Measurements from ENCODE around the gene TRPV4.

TRPV4 gene

GRCh38 chr12:109752117-109753053 is 80.8 kb downstream of the TRPV4 start:
- H3K36me3 ChIP-seq (ENCODE audit: control insufficient read depth, insufficient read depth, low read length, severe bottlenecking) = no peaks in the 10 kb centered on the region
- H3K9ac ChIP-seq (ENCODE audit: low read length) = no peak overlapping the region
- H3K9me3 ChIP-seq (ENCODE audit: control insufficient read depth, low read length) = peaks cover 47% of the 10 kb centered on the region
- H3K27me3 ChIP-seq (replicated peaks; ENCODE audit: control insufficient read depth, insufficient read depth, low read length) = peaks cover 22% of the 10 kb centered on the region
- H3K4me3 ChIP-seq (ENCODE audit: low read length) = no peak overlapping the region
- DNase-seq (ENCODE audit: low read depth) = no peak
- H3K4me1 ChIP-seq (ENCODE audit: control insufficient read depth, insufficient read depth, low read length) = no peaks in the 10 kb centered on the region

GRCh38 chr12:109744986-109745942 is 87.9 kb downstream of the TRPV4 start:
- Histone ChIP-seq H3K27me3 (replicated peaks; ENCODE audit: control insufficient read depth, insufficient read depth, low read length) (peaks cover 16% of the 10 kb centered on the region), H3K9ac (ENCODE audit: low read length) (no peak overlapping the region), H3K9me3 (ENCODE audit: control insufficient read depth, low read length) (peaks cover 9% of the 10 kb centered on the region), H3K4me1 (ENCODE audit: control insufficient read depth, insufficient read depth, low read length) (no peaks in the 10 kb centered on the region), H3K4me3 (ENCODE audit: low read length) (no peak overlapping the region), H3K36me3 (ENCODE audit: control insufficient read depth, insufficient read depth, low read length, severe bottlenecking) (no peaks in the 10 kb centered on the region)
- DNase-seq (ENCODE audit: low read depth) = no peak

DNA sequence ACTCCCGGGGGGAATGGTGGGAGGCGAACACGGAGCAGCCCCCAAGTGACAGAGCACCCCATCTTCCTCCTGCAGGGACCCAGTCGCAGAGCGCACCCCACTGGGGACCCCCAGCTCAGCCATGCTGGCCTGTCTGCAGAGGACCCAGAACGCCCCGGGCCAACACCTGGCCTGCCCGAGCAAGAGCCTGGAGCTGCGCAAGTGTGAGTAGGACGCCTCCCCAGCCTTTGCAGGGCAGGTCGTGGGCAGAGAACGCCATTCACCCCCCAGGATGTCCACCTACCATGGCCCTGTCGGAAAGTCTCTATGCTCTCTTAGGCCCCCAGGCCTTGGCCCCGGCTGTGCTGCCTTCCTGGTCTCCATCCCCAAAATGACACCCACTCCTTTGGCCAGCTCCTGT is 89.2 kb downstream of the TRPV4 start:
- Histone ChIP-seq H3K9ac (ENCODE audit: low read length) (no peak overlapping the region), H3K27me3 (replicated peaks; ENCODE audit: control insufficient read depth, insufficient read depth, low read length) (peaks cover 17% of the 10 kb centered on the region), H3K36me3 (ENCODE audit: control insufficient read depth, insufficient read depth, low read length, severe bottlenecking) (no peaks in the 10 kb centered on the region), H3K4me1 (ENCODE audit: control insufficient read depth, insufficient read depth, low read length) (no peaks in the 10 kb centered on the region), H3K9me3 (ENCODE audit: control insufficient read depth, low read length) (no peaks in the 10 kb centered on the region), H3K4me3 (ENCODE audit: low read length) (no peak overlapping the region)
- DNase-seq (ENCODE audit: low read depth) = no peak

GRCh38 chr12:109743076-109743910 is 89.9 kb downstream of the TRPV4 start:
- H3K9me3 ChIP-seq (ENCODE audit: control insufficient read depth, low read length) = no peaks in the 10 kb centered on the region
- no peaks in the 10 kb centered on the region for H3K4me1 ChIP-seq (ENCODE audit: control insufficient read depth, insufficient read depth, low read length)
- no peak overlapping the region for H3K4me3 ChIP-seq (ENCODE audit: low read length)
- no peaks in the 10 kb centered on the region for H3K36me3 ChIP-seq (ENCODE audit: control insufficient read depth, insufficient read depth, low read length, severe bottlenecking)
- peaks cover 12% of the 10 kb centered on the region for H3K27me3 ChIP-seq (replicated peaks; ENCODE audit: control insufficient read depth, insufficient read depth, low read length)
- no peak for DNase-seq (ENCODE audit: low read depth)
- H3K9ac ChIP-seq (ENCODE audit: low read length) = no peak overlapping the region

GRCh38 chr12:109741970-109742703 is 91.1 kb downstream of the TRPV4 start:
- no peaks in the 10 kb centered on the region for H3K4me1 ChIP-seq (ENCODE audit: control insufficient read depth, insufficient read depth, low read length)
- no peak overlapping the region for H3K9ac ChIP-seq (ENCODE audit: low read length)
- H3K27me3 ChIP-seq (replicated peaks; ENCODE audit: control insufficient read depth, insufficient read depth, low read length) = peaks cover 11% of the 10 kb centered on the region
- H3K9me3 ChIP-seq (ENCODE audit: control insufficient read depth, low read length) = no peaks in the 10 kb centered on the region
- no peak for DNase-seq (ENCODE audit: low read depth)
- no peaks in the 10 kb centered on the region for H3K36me3 ChIP-seq (ENCODE audit: control insufficient read depth, insufficient read depth, low read length, severe bottlenecking)
- H3K4me3 ChIP-seq (ENCODE audit: low read length) = no peak overlapping the region

DNA sequence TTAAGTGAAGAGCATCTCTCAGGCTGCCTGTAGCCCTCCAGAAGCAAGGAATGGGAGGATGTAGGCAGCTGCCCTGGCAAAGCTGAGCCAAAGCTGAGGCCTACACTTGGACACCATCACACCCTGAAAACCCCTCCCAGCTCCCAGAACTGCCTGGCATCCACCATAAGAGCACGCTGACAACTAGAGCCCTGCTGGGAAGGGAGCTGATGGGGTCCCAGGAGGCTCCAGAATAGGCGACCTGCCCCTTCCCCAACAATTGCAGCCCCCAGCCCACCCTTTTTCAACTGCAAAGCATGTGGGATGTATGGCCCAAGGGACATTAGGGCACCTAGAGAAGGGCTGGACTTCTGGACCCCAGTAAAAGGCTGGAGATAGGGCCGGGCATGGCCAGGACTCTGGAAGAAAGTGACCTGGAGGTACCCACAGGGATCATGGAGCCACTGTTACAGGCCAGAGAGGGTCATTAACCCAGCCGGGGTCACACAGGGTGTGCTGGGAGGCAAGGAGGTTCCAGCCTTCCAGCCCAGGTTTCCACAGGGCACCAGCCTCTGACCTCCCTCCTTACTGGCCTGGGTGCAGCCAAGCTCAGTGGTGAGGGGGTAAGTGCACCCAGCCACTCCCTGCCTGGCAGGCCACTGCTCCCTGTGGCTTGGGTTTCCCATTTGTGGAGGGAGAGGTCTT is 91.8 kb downstream of the TRPV4 start:
- no peaks in the 10 kb centered on the region for H3K4me1 ChIP-seq (ENCODE audit: control insufficient read depth, insufficient read depth, low read length)
- H3K4me3 ChIP-seq (ENCODE audit: low read length) = no peak overlapping the region
- DNase-seq (ENCODE audit: low read depth) = no peak

DNA sequence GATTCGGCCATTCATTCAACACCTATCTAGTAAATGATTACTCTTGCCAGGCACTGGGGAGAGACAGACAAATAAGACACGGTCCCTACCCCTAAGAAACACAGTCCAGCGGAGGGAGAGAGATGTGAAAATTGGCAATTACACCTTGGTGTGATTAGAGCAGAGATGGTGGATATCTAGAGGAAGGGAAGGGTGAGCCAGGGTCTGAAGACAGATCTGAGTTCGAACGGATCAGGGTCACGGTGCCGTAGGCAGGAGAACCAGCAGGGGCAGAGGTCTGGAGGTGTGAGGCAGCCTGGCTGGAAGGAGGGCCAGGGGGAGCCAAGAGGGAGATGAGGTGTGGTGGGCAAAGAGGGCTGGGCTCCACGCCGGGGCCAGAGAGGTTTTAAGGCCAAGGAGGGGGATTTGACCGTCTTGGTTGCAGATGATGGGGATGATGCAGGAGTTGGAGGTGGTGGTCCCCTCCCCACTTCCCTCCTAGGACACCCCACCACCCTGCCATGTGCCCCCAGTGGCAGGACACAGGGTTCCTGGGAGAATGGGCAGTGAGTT is 92.4 kb downstream of the TRPV4 start:
- no peaks in the 10 kb centered on the region for H3K36me3 ChIP-seq (ENCODE audit: control insufficient read depth, insufficient read depth, low read length, severe bottlenecking)
- no peaks in the 10 kb centered on the region for H3K9me3 ChIP-seq (ENCODE audit: control insufficient read depth, low read length)
- H3K4me3 ChIP-seq (ENCODE audit: low read length) = no peak overlapping the region
- no peak for DNase-seq (ENCODE audit: low read depth)
- H3K9ac ChIP-seq (ENCODE audit: low read length) = no peak overlapping the region
- peaks cover 24% of the 10 kb centered on the region for H3K27me3 ChIP-seq (replicated peaks; ENCODE audit: control insufficient read depth, insufficient read depth, low read length)
- H3K4me1 ChIP-seq (ENCODE audit: control insufficient read depth, insufficient read depth, low read length) = no peaks in the 10 kb centered on the region

More for the DNA sequence above, 91.8 kb downstream of the TRPV4 start:
- Histone ChIP-seq H3K9me3 (ENCODE audit: control insufficient read depth, low read length) (no peaks in the 10 kb centered on the region), H3K36me3 (ENCODE audit: control insufficient read depth, insufficient read depth, low read length, severe bottlenecking) (no peaks in the 10 kb centered on the region), H3K27me3 (replicated peaks; ENCODE audit: control insufficient read depth, insufficient read depth, low read length) (peaks cover 17% of the 10 kb centered on the region), H3K9ac (ENCODE audit: low read length) (no peak overlapping the region)

GRCh38 chr12:109739747-109740693 is 93.2 kb downstream of the TRPV4 start:
- Histone ChIP-seq H3K4me3 (ENCODE audit: low read length) (no peak overlapping the region), H3K27me3 (replicated peaks; ENCODE audit: control insufficient read depth, insufficient read depth, low read length) (peaks cover 31% of the 10 kb centered on the region), H3K9ac (ENCODE audit: low read length) (no peak overlapping the region), H3K4me1 (ENCODE audit: control insufficient read depth, insufficient read depth, low read length) (no peaks in the 10 kb centered on the region), H3K36me3 (ENCODE audit: control insufficient read depth, insufficient read depth, low read length, severe bottlenecking) (no peaks in the 10 kb centered on the region), H3K9me3 (ENCODE audit: control insufficient read depth, low read length) (no peaks in the 10 kb centered on the region)
- no peak for DNase-seq (ENCODE audit: low read depth)

All from adipocyte (in vitro differentiated cells).